HG03135 (cell line): ENCODE measurements around the gene CDC34.

Experiments
- ATAC-seq: cut with Tn5 transposase; IDR thresholded peaks from one replicate; pipeline ENCODE4 v1.9.1; 2021; ENCODE audit warnings: mild to moderate bottlenecking, moderate library complexity; ENCODE audit not compliant: unreplicated experiment

The CDC34 gene, protein sequence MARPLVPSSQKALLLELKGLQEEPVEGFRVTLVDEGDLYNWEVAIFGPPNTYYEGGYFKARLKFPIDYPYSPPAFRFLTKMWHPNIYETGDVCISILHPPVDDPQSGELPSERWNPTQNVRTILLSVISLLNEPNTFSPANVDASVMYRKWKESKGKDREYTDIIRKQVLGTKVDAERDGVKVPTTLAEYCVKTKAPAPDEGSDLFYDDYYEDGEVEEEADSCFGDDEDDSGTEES

GRCh38 chr19:531753-532560 is at the start of gene CDC34:
CDC34 (plus strand) TSS chr19:531760; CDS start chr19:531932, 172 bp downstream.
- peak; percentile 29 for ATAC-seq

GRCh38 chr19:482186-483041 is 49.1 kb upstream of the CDC34 start:
- ATAC-seq = no peak

DNA sequence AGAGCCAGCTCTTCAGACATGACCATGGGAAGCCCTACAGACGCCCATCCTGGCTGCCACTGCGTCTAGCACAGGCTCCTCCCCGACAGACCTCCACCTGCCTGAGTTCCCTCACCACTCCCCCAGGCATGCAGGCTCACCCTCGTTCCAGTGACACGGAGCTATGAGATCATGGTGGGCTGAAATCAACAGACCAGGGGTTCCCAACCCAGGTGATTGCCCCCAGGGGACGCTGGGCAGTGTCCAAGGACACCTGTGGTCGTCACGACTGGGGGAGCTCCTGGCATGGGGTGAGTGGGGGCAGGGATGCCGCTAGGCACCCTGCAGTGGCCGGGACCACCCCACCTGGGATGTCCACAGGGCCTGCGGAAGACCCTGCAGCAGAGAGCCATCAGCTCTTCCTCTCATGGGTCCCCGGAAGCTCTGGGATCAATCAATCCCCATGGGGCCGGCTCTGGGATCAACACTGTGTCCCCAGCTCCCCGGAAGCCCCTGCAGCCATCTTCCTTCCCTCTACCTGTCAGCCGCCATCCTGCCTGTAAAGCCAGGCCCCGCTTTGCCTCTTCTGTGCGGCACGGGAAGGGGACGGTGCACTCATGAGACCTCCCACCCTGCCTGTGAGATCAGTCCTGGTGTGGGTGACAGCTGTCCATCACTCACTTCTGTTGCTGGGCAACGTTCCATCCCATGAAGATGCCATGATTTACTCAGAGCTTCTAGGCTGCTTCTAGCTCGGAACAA is 48.1 kb upstream of the CDC34 start:
- no peak for ATAC-seq

DNA sequence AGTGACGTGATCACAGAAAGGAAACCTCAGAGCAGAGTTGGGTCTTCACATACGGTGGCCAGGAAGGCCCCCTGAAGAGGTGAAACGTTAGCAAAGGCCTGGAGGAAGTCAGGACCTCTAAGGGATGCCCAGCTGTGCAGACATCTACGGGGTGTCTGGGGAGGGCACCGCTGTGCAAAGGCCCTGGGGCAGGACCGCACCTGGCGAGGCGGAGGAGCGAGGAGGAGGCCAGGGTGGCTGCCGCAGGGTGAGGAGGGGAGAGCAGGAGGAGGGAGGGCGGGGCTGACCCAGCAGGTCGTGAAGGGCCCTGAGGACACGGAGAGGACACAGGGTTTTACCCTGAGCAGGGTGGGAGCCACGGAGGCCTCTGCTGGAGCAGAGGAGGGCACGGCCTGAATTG is 47.1 kb upstream of the CDC34 start:
- ATAC-seq = no peak

DNA sequence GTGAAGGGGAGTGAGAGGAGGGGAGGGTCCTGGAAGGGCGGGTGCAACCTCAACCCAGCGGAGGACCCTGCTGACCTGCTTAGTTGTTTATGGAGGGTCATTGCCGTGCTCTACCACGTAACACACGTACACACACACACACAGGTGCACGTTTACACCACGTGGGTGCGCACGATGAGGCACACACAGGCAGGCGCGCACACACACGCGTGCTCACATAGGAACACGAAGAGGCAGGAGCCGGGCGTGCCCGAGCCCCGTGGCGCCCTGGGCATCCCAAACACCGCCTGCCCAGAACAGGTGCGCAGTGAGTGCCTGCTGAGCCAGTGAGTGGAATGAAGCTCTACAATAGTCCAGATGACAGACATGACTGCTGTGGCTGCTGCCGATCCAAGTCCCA is 46.5 kb upstream of the CDC34 start:
- ATAC-seq = no peak

DNA sequence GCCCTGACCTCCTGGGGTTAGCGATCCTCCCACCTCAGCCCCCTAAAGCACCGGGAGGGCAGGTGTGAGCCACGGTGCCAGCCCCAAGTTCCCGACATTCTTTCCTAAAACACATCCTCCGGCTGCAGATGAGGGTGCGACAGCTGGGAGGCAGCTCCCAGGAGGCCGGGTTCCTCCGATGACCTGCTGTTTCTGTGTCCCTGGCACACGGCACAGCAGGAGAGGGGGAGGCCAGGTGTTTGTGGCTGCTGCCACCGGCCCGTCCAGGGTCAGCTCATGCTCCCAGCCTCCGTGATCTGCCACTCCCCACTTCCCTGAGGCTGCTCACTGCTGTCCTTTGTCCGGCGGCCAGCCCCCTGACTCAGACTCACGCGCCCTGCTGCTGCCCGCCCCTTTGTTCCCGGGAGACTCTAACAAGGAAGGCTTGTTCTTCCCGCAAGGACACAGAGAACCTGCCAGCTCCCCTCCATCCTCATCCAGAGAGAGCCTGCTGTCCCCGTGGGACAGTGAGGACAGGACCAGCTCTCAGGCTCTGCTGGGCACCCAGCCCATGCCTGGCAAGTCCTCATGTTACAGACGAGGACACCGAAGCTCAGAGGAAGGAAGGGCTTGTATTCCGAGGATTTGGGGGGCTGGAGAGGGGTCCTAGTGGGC is 45.9 kb upstream of the CDC34 start:
- ATAC-seq = no peak

DNA sequence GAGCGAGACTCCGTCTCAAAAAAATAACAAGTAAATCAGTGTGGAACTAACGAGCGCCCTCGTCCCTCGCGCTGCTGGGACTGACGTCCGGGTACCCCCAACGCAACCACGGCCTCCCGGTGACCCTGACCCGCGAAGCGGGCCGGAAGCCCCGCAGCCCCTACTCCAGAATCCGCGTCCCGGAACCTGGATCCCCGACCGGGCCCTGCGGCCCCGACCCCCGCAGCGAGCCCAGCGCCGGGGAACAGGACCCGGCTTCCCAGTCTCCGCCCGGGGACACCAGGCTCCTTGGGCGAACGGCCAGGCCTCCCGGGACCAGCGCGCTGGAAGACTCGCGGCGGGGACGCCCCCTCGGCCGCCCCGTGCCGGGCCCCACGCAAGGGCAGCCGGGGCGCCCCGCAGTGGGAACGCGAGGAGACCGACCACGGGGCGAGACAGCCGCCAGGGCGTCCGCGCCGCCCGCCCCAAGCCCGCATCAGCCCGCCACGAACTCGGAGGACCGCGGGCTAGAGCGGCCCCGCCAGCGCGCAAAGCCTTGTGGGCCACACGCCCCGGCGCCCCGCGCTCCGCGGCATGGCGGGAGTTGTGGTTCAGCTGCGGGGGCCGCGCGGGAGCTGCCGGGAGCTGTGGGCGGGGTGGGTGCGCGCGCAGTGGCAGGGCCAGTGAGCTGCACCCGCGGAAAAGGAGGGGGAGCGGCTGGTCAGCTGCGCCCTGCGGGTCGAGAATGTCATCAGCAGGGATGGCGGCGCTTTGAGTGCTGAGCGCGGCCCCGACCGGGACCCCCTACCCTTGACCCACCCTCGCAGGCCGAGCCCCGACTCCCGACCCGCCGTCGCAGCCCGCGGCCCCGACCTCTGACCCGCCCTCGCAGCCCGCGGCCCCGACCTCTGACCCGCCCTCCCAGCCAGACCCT is 42.8 kb upstream of the CDC34 start:
- ATAC-seq = peak; percentile 62

GRCh38 chr19:489418-490196 is 42.0 kb upstream of the CDC34 start:
- ATAC-seq = no peak

DNA sequence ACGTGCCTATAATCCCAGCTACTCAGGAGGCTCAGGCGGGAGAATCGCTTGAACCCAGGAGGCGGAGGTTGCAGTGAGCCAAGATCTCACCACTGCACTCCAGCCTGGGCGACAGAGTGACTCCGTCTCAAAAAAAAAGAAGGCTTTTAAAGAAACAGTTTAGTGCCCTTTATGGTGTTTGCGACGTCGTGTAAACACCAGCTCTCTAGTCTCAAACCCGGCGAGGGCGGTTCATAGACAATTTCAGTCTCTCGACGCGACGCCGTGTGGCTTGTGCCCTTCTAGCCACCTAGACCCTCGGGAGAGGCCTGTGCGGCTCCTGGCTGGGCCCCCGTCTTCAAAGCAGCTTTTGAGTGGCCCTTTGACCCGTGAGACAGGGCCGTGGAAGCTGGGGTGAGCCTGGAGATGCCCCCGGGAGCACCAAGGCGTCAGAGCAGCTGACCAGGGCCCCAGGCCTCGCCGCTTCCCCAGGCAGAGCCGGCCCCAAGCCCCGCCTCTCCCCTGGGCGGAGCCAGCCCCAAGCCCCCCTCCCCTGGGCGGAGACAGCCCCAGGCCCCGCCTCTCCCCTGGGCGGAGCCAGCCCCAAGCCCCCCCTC is 40.3 kb upstream of the CDC34 start:
- ATAC-seq = no peak

DNA sequence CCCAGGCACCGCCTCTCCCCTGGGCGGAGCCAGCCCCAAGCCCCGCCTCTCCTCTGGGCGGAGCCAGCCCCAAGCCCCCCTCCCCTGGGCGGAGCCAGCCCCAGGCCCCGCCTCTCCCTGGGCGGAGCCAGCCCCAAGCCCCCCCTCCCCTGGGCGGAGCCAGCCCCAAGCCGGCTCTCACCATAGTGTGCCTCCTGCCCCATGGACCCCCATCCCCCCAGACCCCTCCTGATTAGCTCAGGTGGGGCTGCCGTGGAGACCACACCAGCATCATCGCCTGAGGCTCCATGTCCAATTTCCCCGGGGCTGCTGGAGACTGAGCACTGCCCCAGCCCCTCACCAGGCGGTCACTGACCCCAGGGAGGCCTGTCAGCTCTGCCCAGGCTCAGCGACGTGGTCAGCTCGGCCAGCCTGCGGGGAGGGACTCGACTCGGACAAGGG is 39.4 kb upstream of the CDC34 start:
- no peak for ATAC-seq

- ATAC-seq = no peak
Observed at GRCh38 chr19:493391-494170, 38.0 kb upstream of the CDC34 start.

DNA sequence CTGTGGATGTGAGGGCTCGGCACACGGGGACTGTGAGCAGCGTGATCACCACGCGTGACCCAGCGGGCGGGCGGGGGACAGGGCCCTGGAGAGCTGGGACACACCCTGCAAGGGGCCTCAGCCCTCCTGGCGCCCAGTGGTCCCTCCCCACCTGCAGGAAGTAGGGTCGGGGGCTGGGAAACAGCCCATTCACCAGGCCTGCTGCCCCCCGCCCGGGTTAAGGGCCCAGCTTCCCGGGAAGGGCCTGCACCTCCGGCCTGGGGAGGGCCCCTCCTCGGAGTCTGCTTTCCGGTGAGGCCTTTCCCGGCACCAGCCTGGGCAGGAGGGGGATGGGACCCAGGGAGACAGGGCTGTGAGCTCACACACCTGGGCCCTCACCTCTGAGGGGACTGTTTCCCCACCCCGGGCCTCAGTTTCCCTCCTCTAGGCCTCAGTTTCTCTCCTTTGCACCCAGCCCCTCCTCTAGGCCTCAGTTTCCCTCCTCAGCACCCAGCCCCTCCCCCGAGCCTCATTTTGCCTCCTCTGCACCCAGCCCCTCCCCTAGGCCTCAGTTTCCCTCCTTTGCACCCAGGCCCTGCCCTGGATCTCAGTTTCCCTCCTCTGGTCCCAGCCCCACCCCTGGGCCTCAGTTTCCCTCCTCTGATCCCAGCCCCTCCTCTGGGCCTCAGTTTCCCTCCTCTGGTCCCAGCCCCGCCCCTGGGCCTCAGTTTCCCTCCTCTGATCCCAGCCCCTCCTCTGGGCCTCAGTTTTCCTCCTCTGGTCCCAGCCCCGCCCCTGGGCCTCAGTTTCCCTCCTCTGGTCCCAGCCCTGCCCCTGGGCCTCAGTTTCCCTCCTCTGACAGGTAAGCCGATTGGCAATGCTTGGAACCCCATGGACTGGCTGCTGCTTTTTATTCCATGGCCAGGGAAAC is 37.1 kb upstream of the CDC34 start:
- ATAC-seq = no peak

- ATAC-seq = no peak
Observed at GRCh38 chr19:495081-495401, 36.5 kb upstream of the CDC34 start.

DNA sequence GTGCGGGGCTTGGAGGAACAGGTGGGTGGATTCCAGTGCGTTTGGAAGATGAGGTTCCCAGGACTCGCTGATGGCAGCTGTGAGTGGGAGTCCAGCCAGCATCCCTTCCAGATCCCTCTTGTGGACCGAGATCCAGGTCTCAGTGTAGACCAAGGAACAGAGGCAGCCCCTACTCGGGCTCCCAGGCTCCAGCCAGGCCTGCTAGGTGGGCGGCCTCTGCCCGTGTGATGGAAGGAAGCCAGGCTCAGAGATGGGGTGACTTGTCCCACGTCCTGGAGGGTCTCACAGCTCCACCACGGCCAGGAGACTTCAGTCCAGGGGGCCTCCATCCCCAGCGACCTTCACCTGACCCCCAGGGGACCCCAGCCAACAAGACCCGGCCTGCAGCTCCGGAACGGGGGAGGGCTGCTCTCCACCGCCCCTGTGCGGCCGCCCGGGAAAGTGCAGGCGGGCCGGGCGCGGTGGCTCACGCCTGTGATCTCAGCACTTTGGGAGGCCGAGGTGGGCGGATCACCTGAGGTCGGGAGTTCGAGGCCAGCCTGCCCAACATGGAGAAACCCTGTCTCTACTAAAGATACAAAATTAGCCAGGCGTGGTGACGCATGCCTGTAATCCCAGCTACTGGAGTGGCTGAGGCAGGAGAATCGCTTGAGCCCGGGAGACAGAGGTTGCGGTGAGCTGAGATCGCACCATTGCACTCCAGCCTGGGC is 36.0 kb upstream of the CDC34 start:
- no peak for ATAC-seq

GRCh38 chr19:496112-496665 is 35.4 kb upstream of the CDC34 start, which contains the start of gene MADCAM1:
MADCAM1 (plus strand) TSS chr19:496486; CDS start chr19:496500, 14 bp downstream.
- ATAC-seq = no peak
